Ovary (tissue), 3 donors: ENCODE results near the gene ANO10.
"Not testable (repeated sequence)": the region's sequence is repeated elsewhere in the genome, so short reads cannot be mapped to it uniquely, and the experiment has no call there.

Experiments
- CTCF ChIP-seq, 3 donors: fragments of 450-650 bp in 2 of 3; fragments of 200-600 bp in 1 of 3; IDR thresholded peaks; one replicate each; pipeline versions ENCODE4 v1.5.1 to v1.8.0; 2016 to 2022; ENCODE audit warnings: antibody characterized with exemption in 3 of 3, mild to moderate bottlenecking in 1 of 3
- EP300 ChIP-seq: sonication (generic); formaldehyde crosslinking; IDR thresholded peaks from one replicate; pipeline ENCODE4 v1.6.1; 2017; ENCODE audit warnings: antibody characterized with exemption
- donor health status: DM: no; HTN: no; CAD: no.

GRCh38 chr3:43518515-43518914, 103.3 kb downstream of the ANO10 start:
- not testable (repeated sequence) for TF ChIP-seq CTCF (IDR thresholded peaks at IDR 0.05); EP300
